ENCODE measurements around the gene ACAN.

DNA sequence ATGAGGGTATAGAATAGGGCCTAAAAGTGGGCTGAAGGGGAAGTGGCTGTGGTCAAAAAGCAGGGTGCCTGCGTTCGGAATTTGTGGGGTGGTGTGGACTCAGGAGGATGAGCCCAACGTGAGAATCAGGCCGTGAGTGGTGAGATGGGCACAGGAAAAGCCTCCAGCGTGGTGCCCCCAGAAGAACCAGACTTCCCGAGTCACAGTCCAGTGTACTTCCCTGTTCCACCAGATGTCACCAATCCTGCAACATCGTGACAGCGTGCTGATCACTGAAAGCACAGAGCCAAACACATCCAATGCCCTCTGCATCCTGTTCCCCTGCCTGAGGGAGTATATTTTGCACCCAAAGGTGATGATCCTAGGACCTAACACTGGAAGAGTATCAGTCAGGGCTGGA lies 20.8 kb upstream of the ACAN start:
- TF ChIP-seq RAD21 (CRISPR knock-in tag; conservative IDR thresholded peaks at IDR 0.05 in 1 of 2, IDR thresholded peaks at IDR 0.05 in 1 of 2) = no peak
- TF ChIP-seq ZNF311 (CRISPR knock-in tag; IDR thresholded peaks at IDR 0.05) = no peak
- no peak for TF ChIP-seq WHSC1 (IDR thresholded peaks at IDR 0.05; ENCODE audit: low read length)
- no peak for TF ChIP-seq CBX1 (IDR thresholded peaks at IDR 0.05; ENCODE audit: low read depth)

Data from K562 (cell line).